Cardiac muscle cell (in vitro differentiated cells and primary cell): ENCODE measurements around the gene PIGM. TPM values are rescaled to one million over a fixed set of nuclear protein-coding genes. Genes with fewer than 3 reads are reported as not detected.
A peak's percentile ranks its signal among the peaks of the same experiment; 100 is the strongest.

Experiments used
- DNase-seq, 2 donors: peaks; one replicate each; pipeline versions ENCODE4 v3.0.0 to v3.0.0-alpha.2; 2010 to 2017; ENCODE audit warnings: low read depth in 1 of 2, low spot score in 1 of 2
- H3K27ac ChIP-seq: fragments of 200-600 bp; sonication (generic); 2 replicates; pipeline ENCODE4 v1.5.1; 2016
- H3K27me3 ChIP-seq: fragments of 200-600 bp; sonication (generic); 2 replicates; pipeline ENCODE4 v1.6.0; 2016; ENCODE audit warnings: control low read depth
- H3K36me3 ChIP-seq: fragments of 200-600 bp; sonication (generic); 2 replicates; pipeline ENCODE4 v1.5.1; 2016; ENCODE audit warnings: control low read depth
- H3K4me1 ChIP-seq: fragments of 200-600 bp; sonication (generic); 2 replicates; pipeline ENCODE4 v1.8.1; 2017; ENCODE audit warnings: low read depth, mild to moderate bottlenecking, mixed run types
- H3K4me3 ChIP-seq: fragments of 200-600 bp; sonication (generic); 2 replicates; pipeline ENCODE4 v1.5.1; 2016; ENCODE audit warnings: mild to moderate bottlenecking
- H3K9me3 ChIP-seq: fragments of 200-600 bp; sonication (generic); 2 replicates; pipeline ENCODE4 v1.5.1; 2017; ENCODE audit warnings: low read depth, mild to moderate bottlenecking, control low read depth
- CTCF ChIP-seq: IDR thresholded peaks from 2 replicates; pipeline ENCODE4 v1.5.1; 2012; ENCODE audit warnings: low read depth, mild to moderate bottlenecking, low read length
- polyA plus RNA-seq: library from polyadenylated mRNA; unstranded; fragments of >200 nt; fragmentation: Nextera tagmentation; extraction: Ambion mirVana; gene quantifications from 2 replicates; pipeline ENCODE4 v1.2.1, GENCODE V29; 2016
- total RNA-seq: library from RNA; depleted of rRNA; stranded (reverse); fragments of >200 nt; gene quantifications from 2 replicates; pipeline ENCODE4 v1.2.3, GENCODE V29; 2016

PIGM gene
- total and polyA plus RNA-seq, 2 experiments from 2014 or later = 4.7 to 4.9 TPM

GRCh38 chr1:160070243-160071163, 38.7 kb upstream of the PIGM start:
- H3K9me3 ChIP-seq = no peaks in the 10 kb centered on the region
- H3K27me3 ChIP-seq = peaks cover 18% of the 10 kb centered on the region
- H3K4me1 ChIP-seq = peaks cover 8% of the 10 kb centered on the region
- peak; percentile 62 to 84 for DNase-seq
- H3K27ac ChIP-seq = no peak overlapping the region
- peak overlapping the region; percentile 54 for H3K4me3 ChIP-seq
- TF ChIP-seq CTCF = no peak
- H3K36me3 ChIP-seq = no peaks in the 10 kb centered on the region

GRCh38 chr1:160069460-160070231, 37.9 kb upstream of the PIGM start, which contains the start of gene KCNJ10:
Gene KCNJ10 (minus strand): TSS chr1:160070160. CDS start chr1:160042532, 27,628 bp downstream.
- no peak for TF ChIP-seq CTCF
- H3K36me3 ChIP-seq = no peaks in the 10 kb centered on the region
- no peak for DNase-seq
- H3K27ac ChIP-seq = no peak within 1 kb of the TSS
- H3K9me3 ChIP-seq = no peaks in the 10 kb centered on the region
- peak within 1 kb of the TSS; percentile 54 for H3K4me3 ChIP-seq
- H3K27me3 ChIP-seq = peaks cover 18% of the 10 kb centered on the region
- H3K4me1 ChIP-seq = peaks cover 8% of the 10 kb centered on the region

GRCh38 chr1:160068225-160068624, 36.4 kb upstream of the PIGM start:
- Histone ChIP-seq H3K9me3 (no peaks in the 10 kb centered on the region), H3K4me1 (peaks cover 8% of the 10 kb centered on the region), H3K27ac (no peak overlapping the region), H3K4me3 (no peak overlapping the region), H3K36me3 (no peaks in the 10 kb centered on the region), H3K27me3 (peaks cover 15% of the 10 kb centered on the region)
- TF ChIP-seq CTCF = no peak
- no peak for DNase-seq

- H3K36me3 ChIP-seq = no peaks in the 10 kb centered on the region
- no peak for TF ChIP-seq CTCF
- no peak overlapping the region for H3K4me3 ChIP-seq
- H3K27ac ChIP-seq = no peak overlapping the region
- H3K4me1 ChIP-seq = peaks cover 8% of the 10 kb centered on the region
- peaks cover 8% of the 10 kb centered on the region for H3K27me3 ChIP-seq
- H3K9me3 ChIP-seq = no peaks in the 10 kb centered on the region
- no peak for DNase-seq
Measured at GRCh38 chr1:160066829-160067745, 35.3 kb upstream of the PIGM start.

- H3K9me3 ChIP-seq = no peaks in the 10 kb centered on the region
- peaks cover 18% of the 10 kb centered on the region for H3K4me1 ChIP-seq
- H3K27ac ChIP-seq = no peak overlapping the region
- no peaks in the 10 kb centered on the region for H3K27me3 ChIP-seq
- TF ChIP-seq CTCF = no peak
- no peaks in the 10 kb centered on the region for H3K36me3 ChIP-seq
- H3K4me3 ChIP-seq = no peak overlapping the region
- DNase-seq = no peak
Measured at GRCh38 chr1:160064746-160065145, 33.0 kb upstream of the PIGM start.
